Mesenteric fat pad (tissue), 1 donor: ENCODE data around the gene ARF3. TPM values are rescaled to one million over a fixed set of nuclear protein-coding genes. Genes with fewer than 3 reads are reported as not detected.

Source experiments
- DNase-seq: peaks from one replicate; pipeline ENCODE4 v3.0.0-alpha.2; 2020; ENCODE audit warnings: low spot score
- total RNA-seq: library from RNA; stranded (reverse); fragmentation: NEBNext Ultra II Directional; extraction: Animal tissue kit (Norgen Biotek cat#: 25700); gene quantifications from one replicate; pipeline ENCODE4 v1.2.1, GENCODE V29; 2021
- donor health status: DM: yes; HTN: yes; CAD: no.

Gene ARF3
- total RNA-seq, 1 donor from 2014 or later: 149 TPM

DNA sequence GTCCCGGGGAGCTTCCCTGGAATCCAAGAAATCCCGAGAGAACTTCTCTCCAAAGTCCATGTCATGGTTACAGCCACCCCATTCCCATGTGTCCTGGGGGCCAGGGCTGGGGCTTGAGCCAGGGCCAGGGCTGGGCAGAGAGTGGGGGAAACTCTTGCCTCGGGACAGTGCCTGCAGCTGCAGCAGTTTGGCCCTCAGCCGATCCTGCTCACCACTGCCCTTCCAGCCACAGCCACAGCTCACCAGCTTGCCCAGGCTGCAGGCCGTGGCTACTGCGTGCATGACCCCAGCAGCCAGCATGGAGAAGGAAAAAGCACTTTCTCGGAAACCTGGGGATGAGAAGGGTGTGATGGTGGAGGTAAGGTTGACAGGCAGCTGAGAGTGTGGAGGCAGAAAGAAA, 10.7 kb upstream of the ARF3 start:
- DNase-seq: no peak

DNA sequence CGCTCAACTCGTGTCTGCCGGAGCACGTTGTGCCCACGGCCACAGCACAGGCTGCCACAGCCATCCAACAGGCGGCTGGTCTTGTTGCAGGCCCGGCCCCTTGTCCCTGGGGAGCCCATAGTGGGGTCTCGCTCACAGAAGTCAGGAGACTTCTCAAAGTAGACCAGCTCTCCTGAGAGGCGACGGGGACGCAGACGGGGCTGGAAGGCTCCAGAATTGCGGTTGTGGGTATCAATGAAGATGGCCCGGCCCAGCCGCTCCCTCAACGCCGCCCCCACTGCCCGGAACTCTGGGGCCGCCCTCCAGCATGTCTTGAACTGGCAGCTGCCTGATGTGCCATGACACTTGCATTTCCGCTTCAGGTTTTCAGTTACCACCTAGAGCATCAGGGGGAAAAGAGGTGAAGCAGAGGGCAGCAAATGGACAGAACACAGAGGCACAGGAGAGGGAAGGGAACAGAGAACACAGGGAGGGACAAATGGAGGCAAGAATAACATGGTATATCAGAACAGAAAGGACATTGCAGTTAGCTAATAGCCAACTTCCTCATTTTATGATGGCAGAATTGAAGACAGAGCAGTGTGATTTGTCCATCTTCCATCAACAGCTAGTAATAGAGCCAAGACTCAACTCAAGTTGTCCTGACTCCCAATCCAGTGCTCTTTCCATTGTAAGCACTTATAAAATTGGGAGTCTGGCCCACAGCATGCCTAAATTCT, 9.0 kb upstream of the ARF3 start:
- DNase-seq: no peak

DNA sequence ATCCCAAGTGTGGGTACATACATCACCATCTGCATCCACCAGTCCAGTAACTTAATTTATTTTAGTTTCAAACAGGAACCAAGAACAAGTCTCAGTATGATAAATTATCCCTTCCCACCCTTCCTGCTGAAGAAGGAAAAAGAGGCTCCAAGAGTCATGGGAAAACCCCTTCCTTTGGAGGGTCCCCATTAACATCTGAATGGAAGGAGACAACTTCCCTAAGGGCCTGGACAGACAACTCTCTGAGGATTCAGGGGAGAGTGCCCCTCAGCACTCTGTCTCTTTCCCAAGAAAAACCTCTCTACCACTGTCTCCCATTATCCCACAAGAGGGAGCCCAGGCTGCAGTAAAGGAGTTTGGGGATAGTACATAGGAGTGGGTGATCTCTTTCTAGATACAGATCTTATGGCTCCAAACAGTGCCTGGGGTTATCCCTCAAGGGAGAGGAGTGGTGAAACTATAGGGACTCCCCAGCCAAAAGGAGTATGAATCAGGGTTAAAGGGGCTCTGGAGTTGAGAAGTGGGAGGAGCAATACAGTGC, 8.1 kb upstream of the ARF3 start:
- DNase-seq: no peak

DNA sequence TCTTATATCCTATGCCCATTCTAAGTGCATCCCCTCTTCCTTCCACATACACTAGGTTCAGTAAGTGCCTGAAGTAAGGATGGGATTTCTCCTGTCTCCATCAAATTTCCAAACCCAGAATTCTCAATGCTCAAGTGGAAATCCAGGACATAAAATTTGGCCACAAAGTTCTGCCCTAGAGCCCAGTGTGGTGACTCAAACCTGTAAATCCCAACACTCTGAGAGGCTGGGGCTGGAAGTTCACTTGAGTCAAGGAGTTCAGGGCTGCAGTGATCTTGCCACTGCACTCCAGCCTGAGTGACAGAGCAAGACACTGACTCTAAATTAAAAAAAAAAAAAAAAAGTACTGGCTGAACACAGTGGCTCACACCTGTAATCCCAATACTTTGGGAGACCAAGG, 4.5 kb upstream of the ARF3 start:
- DNase-seq: no peak

DNA sequence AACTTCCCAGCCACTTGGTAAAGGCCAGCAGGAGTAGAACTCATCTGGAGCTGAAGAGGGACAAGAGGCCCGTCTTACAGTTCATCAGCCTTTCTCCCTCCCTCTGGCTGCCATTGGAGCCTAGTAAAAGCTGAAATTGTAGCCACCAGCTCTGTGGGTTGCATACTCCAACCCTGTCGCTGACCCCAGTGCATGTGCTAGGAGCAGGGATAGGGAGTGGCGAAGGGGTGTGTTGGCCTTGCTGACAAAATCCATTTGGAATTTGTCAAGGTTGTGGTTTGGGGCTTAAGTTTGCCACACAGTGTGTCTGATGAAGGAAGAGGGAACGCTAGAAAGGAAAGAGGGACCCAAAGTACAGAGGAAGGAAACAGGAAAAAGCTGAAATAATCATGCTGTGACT, 4.0 kb upstream of the ARF3 start:
- no peak for DNase-seq

DNA sequence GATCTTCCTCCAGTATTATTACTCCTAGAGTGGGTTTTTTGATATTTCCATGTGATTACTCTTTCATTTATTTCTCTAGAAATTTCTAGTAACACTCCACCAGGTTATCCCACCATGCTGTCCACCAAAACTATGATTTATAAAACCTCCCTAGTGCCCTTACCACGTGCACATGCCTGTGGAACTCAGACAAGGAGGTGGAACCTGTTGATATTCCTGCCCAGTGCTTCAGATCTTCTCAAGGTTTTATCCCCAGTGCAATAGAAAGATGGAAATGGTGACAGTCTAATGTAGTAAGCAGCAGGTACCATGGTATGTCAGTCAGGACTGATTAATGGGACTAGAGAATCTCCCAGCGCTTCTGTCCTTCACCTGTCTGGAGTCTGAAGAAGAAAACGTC, 3.5 kb upstream of the ARF3 start:
- DNase-seq: no peak

DNA sequence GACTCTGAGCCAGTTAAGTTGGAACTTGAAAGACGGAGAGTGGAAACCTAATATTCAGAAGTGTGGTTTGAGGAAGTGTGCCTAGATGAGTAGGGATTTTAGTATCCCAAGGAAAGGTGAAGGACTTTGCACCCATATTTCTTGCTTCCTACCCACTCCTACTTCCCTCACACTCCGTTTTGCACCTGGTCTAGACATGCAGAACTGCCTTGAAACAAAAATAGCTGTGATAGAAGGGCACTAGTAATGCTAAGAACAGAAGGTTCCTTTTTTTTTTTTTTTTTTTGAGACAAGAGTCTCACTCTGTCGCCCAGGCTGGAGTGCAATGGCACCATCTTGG, 732 bp upstream of the ARF3 start:
- no peak for DNase-seq

DNA sequence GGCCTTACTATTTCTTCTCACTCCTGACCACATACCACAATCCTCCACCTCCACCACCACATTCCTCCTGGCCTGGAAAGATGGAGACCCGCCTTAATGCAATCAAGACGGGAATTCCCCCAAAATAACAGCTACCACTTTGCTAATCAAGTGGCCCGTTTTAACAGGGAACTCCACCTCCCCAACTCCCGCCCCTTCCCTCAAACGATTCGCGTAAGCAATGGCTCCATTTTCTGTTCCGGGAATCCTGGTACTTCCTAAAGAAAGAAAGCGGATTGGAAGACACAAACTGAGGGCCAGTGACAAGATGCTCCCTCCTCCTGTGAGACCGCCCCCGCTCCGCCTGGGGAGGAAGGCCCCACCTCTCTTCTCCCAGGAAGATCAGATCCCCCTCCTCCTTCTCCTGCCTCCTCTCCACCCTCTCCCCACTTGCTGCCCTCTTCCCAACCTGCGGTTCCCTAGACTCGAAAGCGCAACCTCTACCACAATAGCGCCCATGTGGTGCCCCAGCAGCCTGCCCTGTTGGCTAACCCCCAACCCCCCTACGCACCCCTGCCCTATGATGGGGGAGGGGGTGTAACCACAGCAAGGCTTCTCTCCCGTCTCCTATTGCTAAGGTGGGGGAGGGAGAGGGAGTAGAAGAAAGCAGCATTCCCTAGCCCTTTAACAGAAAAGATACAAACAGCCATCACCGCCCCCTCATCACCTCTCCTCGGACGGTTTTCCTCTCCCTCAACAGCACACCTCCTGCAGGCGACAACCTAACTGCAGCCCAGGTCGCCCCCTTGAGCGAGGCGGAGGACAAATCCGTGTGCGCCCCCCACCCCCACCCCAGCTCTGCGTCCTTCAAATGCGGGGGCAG, 777 bp downstream of the ARF3 start:
- DNase-seq: no peak

DNA sequence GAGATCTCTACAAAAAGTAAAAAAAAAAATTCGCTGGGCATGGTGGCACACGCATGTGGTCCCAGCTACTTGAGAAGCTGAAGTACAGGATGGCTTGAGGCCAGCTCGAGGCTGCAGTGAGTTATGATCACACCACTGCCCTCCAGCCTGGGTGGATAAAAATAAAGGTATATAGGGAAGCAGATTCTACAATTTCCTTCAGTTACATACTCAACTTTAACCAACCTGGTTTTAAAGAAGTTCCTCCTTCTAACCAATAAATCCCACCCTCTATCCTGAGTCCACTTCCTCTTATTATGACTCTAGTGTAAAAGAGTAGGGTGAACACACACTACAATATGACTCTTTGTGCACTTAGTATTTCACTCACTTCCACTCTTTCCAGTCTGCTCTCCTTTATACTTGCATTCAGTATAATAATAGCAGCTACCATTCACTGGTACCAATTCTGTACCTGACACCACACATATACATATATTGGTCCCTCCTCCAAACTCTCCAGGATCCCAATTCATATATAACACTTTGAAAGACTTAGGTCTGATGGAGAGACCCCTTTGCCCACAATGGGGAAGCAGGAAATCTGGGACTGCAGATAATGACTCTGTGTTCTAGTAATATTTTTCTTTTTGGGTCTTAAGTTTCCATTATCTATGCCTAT, 2.3 kb downstream of the ARF3 start:
- DNase-seq: no peak

DNA sequence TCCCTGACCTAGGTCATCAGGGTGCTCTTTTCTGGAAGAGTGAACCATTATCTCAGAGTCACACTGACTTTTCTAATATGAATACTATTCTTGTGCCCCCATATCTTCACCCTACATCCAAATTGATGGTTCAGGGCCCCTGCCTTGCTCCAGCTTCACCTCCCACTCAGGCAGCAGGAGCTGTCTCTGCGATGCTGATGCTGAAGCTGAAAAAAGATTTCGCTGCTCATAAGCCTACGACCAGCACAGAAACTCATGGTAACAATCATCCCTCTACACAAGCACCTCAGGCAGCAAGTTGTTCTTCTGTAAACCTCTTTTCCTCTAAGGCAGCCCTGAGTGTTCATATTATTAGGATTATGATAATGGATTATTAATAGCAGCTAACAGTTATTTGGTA, 3.2 kb downstream of the ARF3 start:
- DNase-seq: no peak

DNA sequence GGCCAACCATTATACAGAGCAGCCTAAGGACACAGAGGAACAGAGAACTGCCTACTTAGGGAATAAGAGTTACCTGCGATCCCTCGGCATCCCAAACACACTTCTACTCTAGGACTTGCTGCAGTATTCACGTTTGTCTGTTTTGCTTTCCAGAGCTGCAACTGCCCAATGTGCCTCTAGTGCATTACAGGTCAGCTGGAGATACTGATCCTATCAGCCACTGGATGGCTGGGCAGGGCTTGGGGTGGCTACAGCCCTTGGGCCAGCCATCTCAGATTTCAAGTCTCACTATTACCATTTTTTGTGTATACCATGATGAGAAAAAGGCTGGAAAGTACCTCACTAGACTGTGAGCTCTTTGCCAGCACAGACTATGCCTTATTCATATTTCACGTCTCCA, 4.6 kb downstream of the ARF3 start:
- no peak for DNase-seq

DNA sequence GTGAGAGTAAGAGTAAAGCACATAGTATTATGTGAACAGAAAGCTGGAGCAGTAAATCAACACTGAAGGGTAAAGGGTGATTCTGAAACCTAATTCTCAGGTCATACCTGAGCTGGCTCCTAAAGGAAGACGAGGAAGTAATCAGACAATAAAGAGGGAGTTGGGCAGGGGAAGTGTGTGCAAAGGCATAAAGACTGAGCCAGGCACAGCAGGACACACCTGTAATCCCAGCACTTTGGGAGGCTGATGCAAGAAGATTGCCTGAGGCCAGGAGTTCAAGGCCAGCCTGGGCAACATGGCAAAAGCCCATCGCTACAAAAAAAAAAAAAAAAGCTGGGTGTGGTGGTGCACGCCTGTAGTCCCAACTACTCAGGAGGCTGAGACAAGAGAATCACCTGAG, 9.6 kb downstream of the ARF3 start:
- no peak for DNase-seq

DNA sequence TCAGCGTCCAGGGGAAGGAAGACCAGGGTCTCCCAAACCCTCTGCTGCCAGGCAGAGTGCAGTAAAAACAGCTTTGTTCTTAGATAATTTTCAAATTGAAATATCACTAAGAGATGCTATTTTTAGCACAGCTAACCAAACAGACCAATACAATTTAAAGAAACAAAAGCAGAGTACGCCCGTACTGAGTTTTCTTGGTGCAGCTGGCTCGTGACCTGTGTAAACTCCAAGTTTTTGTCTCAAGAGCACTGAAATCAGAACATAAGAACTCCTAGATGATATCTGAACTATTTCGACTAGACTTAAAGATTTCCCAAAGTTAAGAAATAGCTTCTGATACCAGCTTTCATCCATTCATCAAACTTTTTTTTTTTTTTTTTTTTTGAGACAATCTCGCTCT, 10.3 kb downstream of the ARF3 start:
- no peak for DNase-seq

DNA sequence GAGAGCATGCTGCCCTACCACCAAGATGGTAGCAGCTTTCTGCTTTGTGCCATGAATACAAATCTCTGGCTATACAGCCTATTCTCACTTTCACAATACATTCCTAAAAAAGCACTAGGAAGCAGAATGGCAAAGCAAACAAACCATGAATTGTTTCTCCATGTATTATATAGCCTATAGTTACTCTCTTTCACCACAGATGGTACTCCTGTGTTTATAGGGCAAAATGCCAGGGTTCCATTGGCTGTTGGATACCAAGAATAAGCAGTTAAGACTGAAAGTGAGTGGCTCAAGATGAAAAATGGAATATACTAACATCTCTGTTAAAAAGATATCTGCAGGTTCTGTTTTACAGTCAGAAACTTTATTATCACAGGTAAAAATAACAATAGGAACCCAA, 11.1 kb downstream of the ARF3 start:
- no peak for DNase-seq

DNA sequence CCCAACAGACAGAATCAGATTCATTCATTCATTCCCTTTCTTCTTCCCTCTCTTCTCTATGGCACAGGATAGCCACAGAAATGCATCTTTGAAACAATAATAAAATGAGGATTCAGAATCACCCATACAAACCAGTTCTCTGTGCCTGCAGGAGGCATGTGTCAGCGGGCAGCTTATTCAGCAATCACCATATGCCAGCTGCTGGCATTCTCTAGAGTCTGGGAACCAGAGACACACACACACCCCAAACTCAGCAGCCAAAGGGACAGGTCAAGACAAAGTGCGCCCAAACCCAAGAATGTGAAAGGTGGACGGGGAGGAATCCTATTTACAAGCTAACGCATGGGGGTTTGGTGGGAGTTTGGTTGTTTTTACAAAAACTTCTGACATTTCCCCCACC, 14.1 kb downstream of the ARF3 start:
- no peak for DNase-seq

DNA sequence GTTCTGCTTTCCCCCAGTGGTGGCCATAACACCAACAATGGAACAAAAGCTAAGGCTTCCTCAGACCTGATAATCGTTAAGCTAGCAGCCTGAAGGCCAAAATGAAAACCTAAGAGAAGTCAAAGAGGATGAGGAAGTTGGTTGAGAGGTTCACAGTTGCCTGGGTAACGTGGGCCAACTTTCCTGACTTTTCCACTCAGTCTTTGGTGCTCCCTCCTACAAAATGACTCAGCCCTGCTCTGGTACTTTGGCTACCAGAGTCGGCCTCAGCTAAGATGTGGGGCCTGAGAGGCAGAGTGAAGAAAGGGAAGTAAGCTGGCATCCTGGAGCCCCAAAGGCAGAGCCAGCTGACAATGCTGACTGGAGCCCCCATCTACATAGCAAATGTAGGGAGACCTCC, 17.1 kb downstream of the ARF3 start:
- DNase-seq: no peak

DNA sequence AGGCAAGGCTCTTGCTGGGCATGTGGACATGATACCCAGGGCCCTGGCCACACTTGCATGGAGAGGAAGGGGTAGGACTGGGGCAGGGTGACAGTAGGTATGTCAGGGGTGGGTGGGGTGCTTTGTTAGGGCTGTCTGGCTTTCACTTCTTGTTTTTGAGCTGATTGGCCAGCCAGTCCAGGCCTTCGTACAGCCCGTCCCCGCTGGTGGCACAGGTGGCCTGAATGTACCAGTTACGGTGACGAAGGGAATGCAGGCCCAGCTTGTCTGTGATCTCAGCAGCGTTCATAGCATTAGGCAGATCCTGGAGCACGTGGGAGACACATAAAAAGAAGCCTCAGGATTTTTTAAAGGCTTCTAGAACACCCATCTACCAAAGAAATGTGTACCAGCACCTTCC, 18.5 kb downstream of the ARF3 start:
- DNase-seq: peak; percentile 45

DNA sequence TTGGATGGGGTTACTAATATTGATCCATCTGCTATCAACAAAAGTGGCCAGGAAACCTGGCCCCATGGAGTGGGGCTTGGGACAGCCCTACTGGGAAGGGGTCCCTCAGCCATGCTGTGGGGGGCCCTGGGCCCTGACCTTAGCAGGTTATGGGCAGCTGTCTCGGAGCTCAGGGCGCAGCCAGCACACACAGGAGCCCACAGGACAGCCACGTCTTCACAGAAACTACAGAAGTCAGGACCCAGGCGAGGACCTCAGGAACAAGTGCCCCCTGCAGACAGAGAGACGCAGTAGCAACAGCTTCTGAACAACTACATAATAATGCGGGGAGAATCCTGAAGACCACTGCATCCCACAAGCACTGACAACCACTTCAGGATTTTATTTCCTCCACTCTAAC, 20.1 kb downstream of the ARF3 start:
- DNase-seq: no peak

DNA sequence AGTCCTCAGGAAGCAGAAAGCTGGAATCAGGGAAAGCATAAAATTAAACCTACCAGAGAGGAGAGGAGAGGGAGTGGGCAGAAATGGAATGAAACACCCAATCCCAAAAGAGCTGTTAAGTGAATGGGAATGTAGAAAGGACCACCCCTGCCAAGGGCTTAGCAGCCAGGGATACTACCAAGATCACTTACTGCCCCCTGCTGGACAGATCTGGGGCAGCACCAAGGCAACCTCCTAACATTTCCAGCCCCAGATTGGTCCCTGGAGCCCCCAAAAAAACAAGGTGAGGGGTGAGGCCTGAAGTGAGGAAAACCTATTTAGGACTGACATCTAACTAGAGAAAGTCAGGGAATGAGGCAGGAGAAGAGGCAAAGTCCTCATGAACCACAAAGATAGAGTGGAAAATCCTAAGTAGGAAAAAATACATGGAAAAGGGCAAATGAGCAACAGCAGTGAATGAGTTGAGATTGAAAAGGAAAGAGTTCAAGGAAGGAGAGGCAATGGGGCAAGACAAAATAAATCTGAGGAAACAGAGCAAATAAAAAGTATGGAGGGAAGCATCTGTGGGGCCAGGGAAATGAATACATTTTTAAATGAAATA, 20.8 kb downstream of the ARF3 start:
- peak; percentile 89 for DNase-seq

DNA sequence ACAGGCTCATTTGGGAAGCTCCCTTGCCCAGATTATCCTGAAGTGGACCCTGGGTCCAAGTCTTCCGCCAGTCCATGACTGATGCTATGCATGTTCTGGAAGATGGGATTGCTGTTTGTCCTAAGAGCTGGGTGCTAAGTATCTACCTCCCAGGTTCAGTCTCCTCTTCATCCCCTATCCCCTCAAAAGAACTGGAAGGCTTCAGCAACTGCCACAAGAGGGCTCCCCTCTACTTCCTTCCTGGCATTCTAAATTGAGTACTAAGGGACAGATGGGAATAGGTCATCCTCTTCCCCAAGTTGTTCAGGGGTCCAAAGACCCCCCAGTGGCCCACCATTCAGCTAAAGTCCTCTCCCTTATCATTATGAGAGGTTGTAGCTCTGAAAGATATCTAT, 23.0 kb downstream of the ARF3 start:
- no peak for DNase-seq

DNA sequence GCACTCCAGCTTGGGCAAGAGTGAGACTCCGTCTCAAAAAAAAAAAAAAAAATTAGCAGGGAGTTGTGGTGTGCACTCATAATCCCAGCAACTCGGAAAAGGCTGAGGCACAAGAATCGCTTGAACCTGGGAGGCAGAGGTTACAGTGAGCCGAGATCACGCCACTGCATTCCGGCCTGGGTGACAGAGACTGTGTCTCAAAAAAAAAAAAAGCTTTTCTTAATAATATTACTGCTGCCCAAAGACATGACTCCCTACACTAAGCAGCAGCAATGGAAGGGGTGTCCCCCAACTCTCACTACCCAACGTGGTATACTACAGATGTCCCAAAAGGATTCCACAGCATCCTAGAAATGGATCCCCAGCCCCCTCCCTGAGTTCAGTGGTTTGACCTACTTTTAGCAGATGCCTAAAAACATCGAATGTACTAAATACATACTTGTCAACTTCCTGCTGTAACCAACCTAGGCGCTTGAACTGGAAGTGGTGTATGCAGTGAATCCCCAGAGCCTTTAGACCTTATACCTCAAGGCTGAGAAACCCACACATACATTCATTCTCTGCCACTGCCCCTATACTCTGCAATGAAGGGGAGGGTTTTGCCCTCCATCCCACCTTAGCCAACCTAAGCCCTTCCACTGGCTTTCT, 23.5 kb downstream of the ARF3 start:
- DNase-seq: no peak
